ENCODE results near the gene DAD1.

DNA sequence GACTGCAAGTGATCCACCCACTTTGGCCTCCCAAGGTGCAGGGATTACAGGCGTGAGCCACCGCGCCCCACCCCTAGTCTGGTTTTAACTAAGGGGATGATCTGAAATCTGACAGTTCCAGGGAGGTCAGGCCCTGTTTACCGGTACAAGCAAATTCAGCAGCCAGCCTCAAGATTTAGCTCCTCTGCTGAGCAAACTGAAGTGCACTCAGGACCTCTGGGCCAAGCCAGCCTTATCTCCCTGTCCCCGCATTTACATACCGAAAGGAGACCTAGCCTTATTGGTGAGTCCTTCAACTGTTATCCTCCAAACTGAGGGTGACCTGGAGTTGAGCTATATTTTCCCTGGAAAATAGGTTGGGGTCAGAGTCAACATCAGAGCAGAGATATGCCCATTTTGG lies 8.2 kb upstream of the DAD1 start:
- TF ChIP-seq TAF1 (IDR thresholded peaks at IDR 0.05; ENCODE audit: borderline replicate concordance, low read depth, low read length): no peak
- no peak for TF ChIP-seq POLR2A (IDR thresholded peaks at IDR 0.05; ENCODE audit: low read depth, low read length)
- TF ChIP-seq POLR2AphosphoS5 (IDR thresholded peaks at IDR 0.05; ENCODE audit: low read depth, low read length): no peak

Measured in GM12892 (cell line).